Activated CD8-positive, alpha-beta memory T cell treated with anti-CD3 and anti-CD28 coated beads for 4 hours (primary cell): ENCODE measurements around the gene ZNF646.

Experiments
- DNase-seq, 2 donors: peaks; one replicate each; pipeline ENCODE4 v3.0.0-alpha.2; 2020; ENCODE audit warnings: low read depth in 2 of 2

Gene ZNF646

GRCh38 chr16:31108035-31108793 lies 34.0 kb downstream of the ZNF646 start, which contains the start of gene BCKDK:
Gene BCKDK, plus strand, starts transcription at chr16:31108386. Its CDS starts 838 bp downstream, at chr16:31109224.
- DNase-seq: peak; percentile 31 to 39

GRCh38 chr16:31108794-31109558 lies 34.8 kb downstream of the ZNF646 start:
- DNase-seq: no peak

- DNase-seq: no peak
Observed at GRCh38 chr16:31109622-31110021, 35.4 kb downstream of the ZNF646 start.

GRCh38 chr16:31110106-31111034 lies 36.1 kb downstream of the ZNF646 start:
- DNase-seq: no peak

GRCh38 chr16:31111881-31112466 lies 37.8 kb downstream of the ZNF646 start:
- DNase-seq: no peak

- DNase-seq: no peak
Observed at GRCh38 chr16:31112711-31113110, 38.5 kb downstream of the ZNF646 start.

GRCh38 chr16:31113121-31114120 lies 39.2 kb downstream of the ZNF646 start:
- no peak for DNase-seq

- DNase-seq: no peak
Observed at GRCh38 chr16:31114468-31114867, 40.2 kb downstream of the ZNF646 start.

- peak; percentile 94 to 97 for DNase-seq
Observed at GRCh38 chr16:31117384-31118222, 43.4 kb downstream of the ZNF646 start, which contains the start of gene KAT8. Gene KAT8, plus strand, starts transcription at chr16:31117664. Its CDS starts 18 bp downstream, at chr16:31117682.

- no peak for DNase-seq
Observed at GRCh38 chr16:31118223-31119155, 44.3 kb downstream of the ZNF646 start.

GRCh38 chr16:31120129-31120528 lies 45.9 kb downstream of the ZNF646 start:
- no peak for DNase-seq

GRCh38 chr16:31125844-31126243 lies 51.6 kb downstream of the ZNF646 start:
- DNase-seq: no peak

GRCh38 chr16:31127182-31127581 lies 53.0 kb downstream of the ZNF646 start:
- no peak for DNase-seq

- DNase-seq: no peak
Observed at GRCh38 chr16:31128711-31129567, 54.7 kb downstream of the ZNF646 start.

GRCh38 chr16:31129568-31130335 lies 55.5 kb downstream of the ZNF646 start:
- DNase-seq: no peak

GRCh38 chr16:31130336-31130891 lies 56.2 kb downstream of the ZNF646 start:
- no peak for DNase-seq
